GM18870 (cell line): ENCODE data around the gene PCSK2.
"Not testable (repeated sequence)": the region's sequence is repeated elsewhere in the genome, so short reads cannot be mapped to it uniquely, and the experiment has no call there.

Experiments
- ATAC-seq: cut with Tn5 transposase; IDR thresholded peaks from one replicate; pipeline ENCODE4 v1.9.1; 2021; ENCODE audit warnings: moderate library complexity; ENCODE audit not compliant: unreplicated experiment

PCSK2 gene, protein sequence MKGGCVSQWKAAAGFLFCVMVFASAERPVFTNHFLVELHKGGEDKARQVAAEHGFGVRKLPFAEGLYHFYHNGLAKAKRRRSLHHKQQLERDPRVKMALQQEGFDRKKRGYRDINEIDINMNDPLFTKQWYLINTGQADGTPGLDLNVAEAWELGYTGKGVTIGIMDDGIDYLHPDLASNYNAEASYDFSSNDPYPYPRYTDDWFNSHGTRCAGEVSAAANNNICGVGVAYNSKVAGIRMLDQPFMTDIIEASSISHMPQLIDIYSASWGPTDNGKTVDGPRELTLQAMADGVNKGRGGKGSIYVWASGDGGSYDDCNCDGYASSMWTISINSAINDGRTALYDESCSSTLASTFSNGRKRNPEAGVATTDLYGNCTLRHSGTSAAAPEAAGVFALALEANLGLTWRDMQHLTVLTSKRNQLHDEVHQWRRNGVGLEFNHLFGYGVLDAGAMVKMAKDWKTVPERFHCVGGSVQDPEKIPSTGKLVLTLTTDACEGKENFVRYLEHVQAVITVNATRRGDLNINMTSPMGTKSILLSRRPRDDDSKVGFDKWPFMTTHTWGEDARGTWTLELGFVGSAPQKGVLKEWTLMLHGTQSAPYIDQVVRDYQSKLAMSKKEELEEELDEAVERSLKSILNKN

GRCh38 chr20:17226410-17227218 is at the start of gene PCSK2:
Gene PCSK2 (plus strand): TSS chr20:17227040. CDS start chr20:17227306, 266 bp downstream.
- ATAC-seq, result no peak

DNA sequence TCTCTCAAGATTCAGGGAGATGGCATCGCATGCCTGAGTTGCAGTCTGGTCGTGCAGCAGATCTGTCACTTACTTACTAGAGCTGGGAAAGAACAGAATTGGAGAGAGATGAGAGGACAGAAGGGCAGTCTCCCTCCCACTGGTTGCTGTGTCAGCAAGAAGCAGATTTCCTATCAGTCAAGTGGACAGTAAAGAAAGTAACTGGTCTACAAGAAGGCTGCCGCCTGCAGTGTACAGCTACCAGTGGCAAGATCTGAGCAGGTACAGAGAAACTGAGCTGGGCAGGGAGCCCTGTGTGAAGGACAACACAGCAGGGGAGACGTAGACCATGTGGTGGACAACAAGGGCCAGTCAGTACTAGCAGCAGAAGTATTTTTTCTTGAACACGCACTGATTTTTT is 49.5 kb upstream of the PCSK2 start:
- no peak for ATAC-seq

DNA sequence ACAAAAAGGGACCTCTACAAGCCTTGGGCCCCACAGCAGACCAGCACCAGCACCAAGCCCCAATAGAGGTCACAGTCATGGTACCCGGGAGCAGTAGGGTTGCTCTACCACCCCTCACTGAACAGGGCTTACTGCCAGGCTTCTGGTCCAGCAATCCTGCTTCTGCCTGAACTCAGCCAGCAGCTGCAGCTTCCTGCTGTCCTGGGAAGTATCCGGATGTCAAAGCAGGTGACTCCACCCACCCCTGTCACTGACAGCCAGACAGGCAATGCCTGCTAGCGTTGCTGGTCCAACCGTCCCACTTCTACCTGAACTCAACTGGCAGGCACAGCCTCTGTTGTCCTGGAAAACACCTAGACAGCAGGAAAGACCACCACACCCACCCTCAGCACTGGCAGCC is 47.0 kb upstream of the PCSK2 start:
- ATAC-seq, result no peak

DNA sequence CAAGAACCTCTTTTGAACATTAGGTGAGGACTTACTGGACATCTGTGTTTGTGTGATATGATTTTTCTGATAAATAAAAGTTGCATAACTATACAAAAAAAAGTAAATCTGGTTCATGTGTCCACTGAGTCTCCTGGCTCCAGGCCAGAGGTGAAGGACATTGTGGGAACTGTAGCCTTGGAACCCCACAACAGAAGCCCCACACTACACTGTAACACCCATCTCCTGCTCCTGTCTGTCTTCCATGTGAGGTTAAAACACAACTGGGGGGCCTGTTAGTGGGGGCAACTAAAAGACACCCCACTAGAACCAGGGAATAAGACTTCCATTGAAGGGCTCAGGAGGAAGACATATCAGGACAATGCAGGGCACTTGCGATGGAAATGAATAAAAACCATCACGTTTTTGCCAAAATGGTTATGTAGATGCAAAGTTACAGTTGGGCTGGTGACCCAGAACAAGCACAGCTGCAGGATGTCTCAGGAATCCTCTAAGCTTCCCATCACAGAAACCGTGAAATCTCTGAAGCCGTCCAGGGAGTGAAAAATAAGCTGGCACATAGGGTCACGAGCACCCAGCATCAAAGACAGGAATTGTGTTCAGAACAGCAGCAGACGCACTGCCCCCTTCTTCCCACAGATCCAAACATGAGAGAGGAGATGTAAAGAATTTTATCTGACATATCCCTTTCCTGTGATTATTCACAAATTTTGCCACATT is 36.7 kb upstream of the PCSK2 start:
- no peak for ATAC-seq

GRCh38 chr20:17197041-17197440 is 29.8 kb upstream of the PCSK2 start:
- ATAC-seq, result no peak

DNA sequence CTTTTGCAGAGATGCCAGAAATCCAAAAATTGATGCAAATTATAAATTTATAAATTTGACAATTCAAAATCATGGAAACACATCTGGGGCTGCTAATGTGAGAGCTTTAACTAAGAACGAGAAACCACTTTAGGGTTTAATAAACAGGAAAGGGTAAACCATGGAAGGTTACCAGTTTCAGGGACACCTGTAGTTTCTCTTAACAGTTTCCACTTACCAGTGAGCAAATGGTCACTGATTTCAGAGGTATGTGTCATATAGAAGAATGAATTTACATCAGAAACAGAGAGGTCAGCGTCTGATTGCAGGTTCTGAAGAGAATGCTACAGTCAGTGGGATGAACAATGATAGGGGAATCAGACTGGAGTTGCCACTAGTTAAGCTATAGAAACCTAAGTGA is 24.8 kb upstream of the PCSK2 start:
- no peak for ATAC-seq

DNA sequence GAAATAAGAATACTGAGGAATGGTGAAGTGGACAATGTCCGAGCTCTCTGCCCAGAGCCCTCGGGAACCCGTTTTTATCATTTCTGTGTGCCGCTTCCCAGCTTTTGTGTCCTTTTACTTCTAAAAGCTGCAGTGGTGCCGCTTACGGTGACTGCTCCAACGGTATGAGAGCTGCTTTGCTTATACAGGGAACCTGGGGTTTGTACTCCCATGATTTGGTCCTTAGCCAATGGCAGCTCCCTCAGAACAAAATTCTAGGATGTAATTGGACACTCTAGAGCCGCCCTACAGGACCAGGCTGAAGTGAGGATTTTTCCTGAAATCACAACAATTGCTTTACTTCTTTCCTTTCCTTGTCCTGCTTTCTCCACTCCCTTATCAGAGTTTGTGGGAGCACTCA is 24.2 kb upstream of the PCSK2 start:
- no peak for ATAC-seq

DNA sequence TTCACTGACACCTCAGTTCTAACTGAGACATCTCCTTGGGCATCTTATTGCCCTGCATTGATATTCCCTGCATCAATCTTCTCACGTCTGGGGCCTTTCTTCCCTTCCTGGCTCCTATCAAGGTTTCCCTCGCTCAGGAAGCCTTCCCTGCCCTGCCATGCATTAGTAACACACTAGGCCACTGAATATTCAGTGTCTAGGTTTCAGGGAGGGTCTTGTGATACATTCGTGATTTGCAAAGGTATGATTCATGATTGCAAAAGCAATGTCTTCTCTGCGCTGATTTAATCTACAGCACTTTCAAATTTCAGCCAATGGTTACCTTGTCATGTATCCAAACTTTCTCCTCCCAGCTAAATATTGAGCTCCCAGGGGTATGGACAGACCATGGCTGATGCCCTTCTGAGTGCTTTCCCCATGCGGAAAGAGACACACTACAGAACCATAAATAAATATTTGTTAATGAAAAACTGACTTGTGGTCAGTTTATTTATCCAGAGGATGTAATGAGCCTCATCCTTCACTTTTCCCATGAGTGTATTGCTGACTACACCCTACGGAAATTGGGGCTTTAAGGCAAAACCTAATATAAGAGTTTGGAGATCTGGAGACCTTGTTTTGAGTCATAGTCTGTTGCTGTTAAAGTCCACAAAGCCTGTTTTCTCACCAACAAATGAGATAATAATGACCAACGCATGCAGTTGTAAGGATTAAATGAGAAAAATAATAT is 21.6 kb upstream of the PCSK2 start:
- no peak for ATAC-seq

- no peak for ATAC-seq
Observed at GRCh38 chr20:17210387-17210786, 16.5 kb upstream of the PCSK2 start.

DNA sequence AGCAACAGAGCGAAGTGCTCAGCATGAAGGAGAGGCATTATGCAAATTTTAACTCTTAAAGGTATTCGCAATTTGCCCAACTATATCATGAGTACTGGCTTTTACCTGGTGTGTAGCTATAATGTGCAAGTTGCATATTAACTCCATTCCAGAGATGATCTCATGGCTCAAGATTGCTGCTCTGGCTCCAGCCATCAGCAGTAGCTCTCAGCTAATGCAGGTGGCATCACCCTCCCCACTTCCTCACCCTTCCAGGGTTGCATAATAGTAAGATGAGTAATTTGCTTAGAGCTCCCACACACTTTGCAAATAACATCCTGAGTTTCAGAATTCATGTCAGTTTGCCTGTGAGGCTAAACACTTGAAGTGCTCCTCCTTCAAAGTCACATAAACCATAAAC is 15.9 kb upstream of the PCSK2 start:
- ATAC-seq, result no peak

GRCh38 chr20:17215167-17215566 is 11.7 kb upstream of the PCSK2 start:
- ATAC-seq, result no peak

DNA sequence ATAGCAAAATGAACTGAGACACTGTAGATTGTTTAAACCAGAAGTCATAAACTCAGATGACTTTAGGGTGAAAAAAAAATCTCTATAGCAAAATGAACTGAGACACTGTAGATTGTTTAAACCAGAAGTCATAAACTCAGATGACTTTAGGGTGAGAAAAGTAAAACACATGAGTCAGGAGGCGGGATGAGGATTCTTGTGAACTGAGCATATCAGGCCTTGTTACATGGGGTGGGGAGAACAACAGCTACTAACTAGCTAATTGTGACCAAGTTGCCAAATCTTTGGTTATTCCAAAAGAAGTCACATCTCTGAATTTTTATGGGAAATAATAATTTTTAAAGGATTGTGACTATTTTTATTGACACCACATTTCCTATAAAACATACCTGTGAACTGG is 7.0 kb upstream of the PCSK2 start:
- not testable (repeated sequence) for ATAC-seq

- no peak for ATAC-seq
Observed at GRCh38 chr20:17223553-17223952, 3.3 kb upstream of the PCSK2 start.

GRCh38 chr20:17225851-17226409 is 910 bp upstream of the PCSK2 start:
- no peak for ATAC-seq

DNA sequence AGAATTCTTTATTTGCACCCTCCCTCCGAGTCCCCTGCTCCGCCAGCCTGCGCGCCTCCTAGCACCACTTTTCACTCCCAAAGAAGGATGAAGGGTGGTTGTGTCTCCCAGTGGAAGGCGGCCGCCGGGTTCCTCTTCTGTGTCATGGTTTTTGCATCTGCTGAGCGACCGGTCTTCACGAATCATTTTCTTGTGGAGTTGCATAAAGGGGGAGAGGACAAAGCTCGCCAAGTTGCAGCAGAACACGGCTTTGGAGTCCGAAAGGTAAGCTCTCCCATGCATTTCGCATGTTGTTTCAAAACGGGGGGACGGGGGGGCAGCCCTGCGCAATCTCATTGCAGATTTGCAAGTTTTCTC is 357 bp downstream of the PCSK2 start:
- ATAC-seq, result no peak

DNA sequence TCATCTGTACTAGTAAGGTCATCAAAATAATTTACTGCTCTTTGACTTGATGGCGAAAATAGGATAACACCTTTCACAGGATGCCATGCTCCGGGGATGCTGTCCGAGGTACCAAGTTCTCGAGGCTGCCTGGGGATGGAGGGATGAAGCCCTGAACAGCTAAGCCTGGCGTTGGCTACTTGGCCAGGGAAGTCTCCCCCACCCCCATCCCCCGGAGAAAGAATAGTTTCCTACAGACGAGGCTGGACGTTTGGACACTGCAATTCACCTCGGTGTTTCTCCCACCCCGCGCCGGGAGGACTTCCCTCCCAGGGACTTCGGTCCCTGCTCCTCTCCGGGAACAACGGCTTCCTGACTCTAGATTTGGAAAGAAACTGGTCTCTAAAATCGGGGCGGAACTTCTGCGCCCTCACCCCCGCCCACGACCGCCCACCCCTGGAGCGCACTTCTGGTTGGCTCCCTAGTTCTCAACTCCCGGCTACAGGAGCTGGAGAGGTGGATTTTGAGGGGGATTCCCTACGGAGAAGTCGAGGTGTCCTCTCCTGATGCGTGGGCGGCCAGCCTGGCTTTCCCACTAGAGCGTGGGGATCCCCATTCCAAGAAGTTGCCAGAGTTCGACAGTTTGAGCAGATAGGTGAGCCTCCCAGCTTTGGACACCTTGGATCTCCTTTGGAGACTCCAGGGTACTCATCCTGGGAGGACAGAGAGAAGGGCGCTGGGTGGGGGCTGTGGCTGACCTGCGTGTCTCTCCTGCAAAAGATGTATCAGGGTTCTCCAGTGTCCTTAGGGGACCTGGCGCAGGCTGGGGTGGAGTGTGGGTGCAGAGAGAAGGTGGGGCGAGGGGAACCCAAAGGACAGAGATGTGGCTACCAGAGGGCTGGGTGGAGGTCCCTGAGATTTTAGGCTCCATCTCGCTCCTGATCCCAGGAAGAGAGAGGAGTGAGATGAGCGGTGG is 1.1 kb downstream of the PCSK2 start:
- no peak for ATAC-seq

GRCh38 chr20:17228624-17229061 is 1.8 kb downstream of the PCSK2 start:
- ATAC-seq, result no peak

DNA sequence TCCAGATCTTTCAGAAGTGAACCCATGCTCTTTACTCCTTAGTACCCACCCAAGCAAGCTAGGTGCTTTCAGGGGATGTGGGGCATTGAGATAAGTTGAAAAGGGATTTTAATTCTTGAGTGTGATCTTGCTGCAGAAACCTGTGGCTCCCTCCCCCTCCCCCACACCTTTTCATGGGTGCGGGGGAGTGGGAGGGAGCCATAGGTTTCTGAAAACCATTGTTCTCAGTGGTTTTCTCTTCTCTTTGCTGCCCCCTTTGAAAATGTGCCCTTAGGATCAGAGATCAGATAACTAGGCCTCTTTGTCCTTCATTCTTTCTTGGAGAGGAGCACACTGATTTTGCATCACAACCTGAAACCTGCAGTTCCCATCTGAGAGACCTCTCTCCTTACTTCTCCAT is 2.4 kb downstream of the PCSK2 start:
- ATAC-seq, result no peak

GRCh38 chr20:17233626-17234025 is 6.8 kb downstream of the PCSK2 start:
- no peak for ATAC-seq
